ACC112 (cell line): ENCODE results near the gene FCHO2.

Experiments
- H2AFZ ChIP-seq: fragments of 200-600 bp; sonication (generic); one replicate; pipeline ENCODE4 v1.6.0; 2017; ENCODE audit warnings: antibody characterized with exemption, low read length; ENCODE audit not compliant: unreplicated experiment
- H3K27ac ChIP-seq: fragments of 200-600 bp; sonication (generic); 2 replicates; pipeline ENCODE4 v1.5.1; 2014; ENCODE audit warnings: low read depth, mild to moderate bottlenecking, antibody characterized with exemption, low read length, moderate library complexity
- H3K27me3 ChIP-seq: fragments of 200-600 bp; sonication (generic); 2 replicates; pipeline ENCODE4 v1.6.1; 2014; ENCODE audit warnings: mild to moderate bottlenecking, antibody characterized with exemption, low read length, moderate library complexity, mixed read lengths; ENCODE audit not compliant: insufficient read depth
- H3K36me3 ChIP-seq: fragments of 200-600 bp; sonication (generic); 2 replicates; pipeline ENCODE4 v1.6.1; 2016; ENCODE audit warnings: mild to moderate bottlenecking, antibody characterized with exemption, low read length, moderate library complexity, mixed read lengths; ENCODE audit not compliant: insufficient read depth
- H3K4me1 ChIP-seq: fragments of 200-600 bp; sonication (generic); one replicate; pipeline ENCODE4 v1.6.1; 2016; ENCODE audit warnings: low read length, mixed read lengths; ENCODE audit not compliant: insufficient read depth, unreplicated experiment, control insufficient read depth
- H3K4me3 ChIP-seq: fragments of 200-600 bp; sonication (generic); 2 replicates; pipeline ENCODE4 v1.5.1; 2014; ENCODE audit warnings: mild to moderate bottlenecking, low read depth, low read length
- H3K79me2 ChIP-seq: fragments of 200-600 bp; sonication (generic); one replicate; pipeline ENCODE4 v1.6.0; 2016; ENCODE audit warnings: low read length; ENCODE audit not compliant: control insufficient read depth, unreplicated experiment, insufficient read depth

Gene FCHO2

GRCh38 chr5:73131711-73132425 lies 176.0 kb downstream of the FCHO2 start:
- no peaks in the 10 kb centered on the region for H3K4me1 ChIP-seq
- H3K27ac ChIP-seq = no peak overlapping the region
- H3K36me3 ChIP-seq = peaks cover 6% of the 10 kb centered on the region; the same call in 1 of the 2 replicates
- H3K4me3 ChIP-seq = no peak overlapping the region
- no peaks in the 10 kb centered on the region for H3K27me3 ChIP-seq
- H2AFZ ChIP-seq = no peak overlapping the region
- no peaks in the 10 kb centered on the region for H3K79me2 ChIP-seq

GRCh38 chr5:73132759-73133158 lies 176.9 kb downstream of the FCHO2 start:
- no peak overlapping the region for H2AFZ ChIP-seq
- H3K4me3 ChIP-seq = no peak overlapping the region
- no peak overlapping the region for H3K27ac ChIP-seq
- no peaks in the 10 kb centered on the region for H3K79me2 ChIP-seq
- H3K36me3 ChIP-seq = peaks cover 6% of the 10 kb centered on the region; the same call in 1 of the 2 replicates
- H3K27me3 ChIP-seq = no peaks in the 10 kb centered on the region
- no peaks in the 10 kb centered on the region for H3K4me1 ChIP-seq

- H3K79me2 ChIP-seq = no peaks in the 10 kb centered on the region
- H2AFZ ChIP-seq = no peak overlapping the region
- no peak overlapping the region for H3K4me3 ChIP-seq
- no peaks in the 10 kb centered on the region for H3K27me3 ChIP-seq
- H3K4me1 ChIP-seq = no peaks in the 10 kb centered on the region
- H3K27ac ChIP-seq = no peak overlapping the region
- H3K36me3 ChIP-seq = no peaks in the 10 kb centered on the region
These were observed 179.2 kb downstream of the FCHO2 start for GRCh38 chr5:73135021-73135420.

DNA sequence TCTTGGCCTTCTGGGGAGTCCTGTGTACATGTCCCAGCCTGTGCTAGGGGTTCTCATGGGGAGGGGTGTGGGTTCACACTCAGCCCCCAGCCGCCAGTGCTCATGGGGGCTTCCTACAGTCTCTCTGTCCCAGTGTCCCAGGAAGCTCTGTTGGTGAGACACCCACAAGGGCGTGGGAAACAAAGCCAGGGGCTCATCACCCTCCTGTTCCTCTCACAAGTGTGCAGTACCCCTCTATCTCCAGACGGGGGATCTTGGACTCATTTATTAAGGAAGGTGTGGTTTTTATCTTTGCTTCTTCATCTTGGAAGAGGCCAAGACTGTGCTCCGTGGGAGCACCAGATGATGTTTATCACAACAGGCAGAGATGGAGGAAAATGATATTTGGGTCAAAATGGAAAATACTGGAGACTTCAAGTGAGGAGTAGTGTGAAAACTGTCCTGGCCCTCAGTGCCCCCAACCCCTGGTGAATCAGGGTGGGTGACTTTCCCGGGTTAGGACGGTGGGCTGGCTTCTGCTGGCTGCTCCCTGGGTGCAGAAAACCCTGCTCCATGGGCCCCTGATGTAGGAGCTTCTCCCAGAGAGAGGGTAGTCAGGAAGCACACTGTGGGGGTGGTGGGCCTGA lies 179.7 kb downstream of the FCHO2 start:
- H2AFZ ChIP-seq = no peak overlapping the region
- H3K27ac ChIP-seq = no peak overlapping the region
- no peaks in the 10 kb centered on the region for H3K79me2 ChIP-seq
- H3K4me3 ChIP-seq = no peak overlapping the region
- no peaks in the 10 kb centered on the region for H3K27me3 ChIP-seq
- no peaks in the 10 kb centered on the region for H3K4me1 ChIP-seq
- H3K36me3 ChIP-seq = no peaks in the 10 kb centered on the region

GRCh38 chr5:73136055-73136562 lies 180.3 kb downstream of the FCHO2 start:
- no peaks in the 10 kb centered on the region for H3K79me2 ChIP-seq
- no peak overlapping the region for H3K27ac ChIP-seq
- no peak overlapping the region for H3K4me3 ChIP-seq
- no peaks in the 10 kb centered on the region for H3K4me1 ChIP-seq
- H3K27me3 ChIP-seq = no peaks in the 10 kb centered on the region
- H3K36me3 ChIP-seq = no peaks in the 10 kb centered on the region
- H2AFZ ChIP-seq = no peak overlapping the region

DNA sequence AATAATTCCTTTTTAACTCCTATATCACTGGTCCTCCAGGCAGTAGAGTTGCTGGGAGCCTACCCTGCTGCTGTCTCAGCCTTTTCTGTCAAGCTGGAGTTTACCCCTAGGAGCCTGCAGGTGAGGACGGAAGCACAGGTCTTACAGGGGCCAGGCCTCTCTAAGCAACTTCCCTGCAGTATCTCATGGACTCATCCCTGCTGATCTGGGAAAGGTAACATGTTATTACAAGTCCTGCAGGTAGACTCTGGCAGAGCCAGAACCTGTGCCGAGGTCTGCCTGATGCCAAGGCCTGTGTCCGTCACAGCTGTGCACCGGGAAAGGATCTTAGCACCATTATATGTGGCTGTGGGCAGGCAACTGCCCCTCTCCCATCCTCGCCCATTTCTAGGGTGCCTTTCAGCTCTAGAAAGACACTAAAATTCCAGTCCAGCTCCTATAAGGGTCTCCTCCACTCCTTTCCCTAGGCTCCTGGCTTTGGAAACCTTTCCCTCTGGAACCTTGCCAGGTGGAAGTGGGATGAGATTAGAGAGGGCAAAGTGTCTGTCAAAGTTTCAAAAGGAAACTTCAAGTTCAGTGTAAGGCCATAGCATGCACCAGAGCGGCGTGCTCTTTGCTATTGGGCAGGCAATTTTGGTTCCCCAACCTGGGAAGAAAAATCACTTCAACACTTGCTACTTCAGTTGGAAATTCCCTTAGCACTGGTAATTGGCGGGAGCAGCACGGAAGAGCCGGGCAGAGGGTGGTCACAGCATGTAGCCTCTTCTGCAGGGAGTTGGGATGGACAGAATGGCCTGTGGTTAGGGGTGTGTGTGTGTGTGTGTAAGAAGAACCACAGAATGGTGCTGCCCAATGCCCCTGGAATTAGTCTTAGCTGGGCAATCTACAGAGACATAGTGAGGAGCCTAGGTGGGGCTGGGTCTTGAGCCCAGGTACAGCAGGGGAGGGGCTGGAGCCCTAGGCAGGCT lies 182.0 kb downstream of the FCHO2 start:
- Histone ChIP-seq H3K27ac (no peak overlapping the region), H3K79me2 (no peaks in the 10 kb centered on the region), H3K36me3 (no peaks in the 10 kb centered on the region), H2AFZ (no peak overlapping the region), H3K27me3 (no peaks in the 10 kb centered on the region), H3K4me3 (no peak overlapping the region), H3K4me1 (no peaks in the 10 kb centered on the region)

DNA sequence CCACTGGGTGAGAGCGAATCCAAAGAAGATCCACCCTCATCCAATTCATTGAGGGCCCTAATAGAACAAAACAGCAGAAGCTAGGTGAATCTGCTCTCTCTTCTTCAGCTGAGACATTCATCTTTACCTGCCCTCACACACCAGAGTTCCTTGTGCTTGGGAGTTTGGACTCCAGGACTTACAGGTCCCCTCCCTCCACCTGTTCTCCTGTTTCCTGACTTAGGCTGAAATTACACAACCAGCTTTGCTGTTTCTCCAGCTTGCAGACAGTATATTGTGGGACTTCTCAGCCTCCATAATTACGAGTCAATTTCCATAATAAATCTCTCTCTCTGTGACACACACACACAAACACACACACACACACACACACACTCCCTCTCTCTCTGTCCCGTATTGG lies 183.6 kb downstream of the FCHO2 start:
- Histone ChIP-seq H2AFZ (no peak overlapping the region), H3K4me1 (no peaks in the 10 kb centered on the region), H3K4me3 (no peak overlapping the region), H3K27me3 (no peaks in the 10 kb centered on the region), H3K27ac (no peak overlapping the region), H3K79me2 (no peaks in the 10 kb centered on the region), H3K36me3 (no peaks in the 10 kb centered on the region)
